ENCODE measurements around the gene TM6SF1. TPM values are rescaled to one million over a fixed set of nuclear protein-coding genes. Genes with fewer than 3 reads are reported as not detected.

TM6SF1 gene
- total and polyA plus RNA-seq, 2 of the 8 experiments (the other 6 are each of a cell fraction or from before 2014, with no cell fraction given), result 0.74 to 1.0 TPM

- H2BK20ac ChIP-seq (ENCODE audit: low read length), result no peak overlapping the region
- no peak overlapping the region for H4K91ac ChIP-seq (replicated peaks; ENCODE audit: insufficient read length, low read length)
- no peak overlapping the region for H2BK12ac ChIP-seq (ENCODE audit: low read depth, low read length)
- no peak overlapping the region for H3K14ac ChIP-seq (ENCODE audit: insufficient read length)
- no peak overlapping the region for H3K27ac ChIP-seq (ENCODE audit: low read depth, low read length)
- no peak overlapping the region for H2BK5ac ChIP-seq (ENCODE audit: low read depth, low read length)
- no peaks in the 10 kb centered on the region; the same call in 1 of the 2 replicates for H3K79me1 ChIP-seq (ENCODE audit: low read depth, low read length)
- no peaks in the 10 kb centered on the region; a peak in 2 of 7 replicates for H3K4me1 ChIP-seq (replicated peaks in 1 of 4; ENCODE audit: control insufficient read depth in 3 of 4, insufficient read depth in 4 of 4, low read length in 3 of 4)
- no peaks in the 10 kb centered on the region for H3K23me2 ChIP-seq (ENCODE audit: low read depth, low read length)
- no peak overlapping the region for H2BK120ac ChIP-seq (replicated peaks; ENCODE audit: low read depth, low read length)
- ChIA-PET CTCF (ENCODE audit: partially characterized antibody) (interaction anchor here (0.8 to 1.0 kb wide), 2 partner anchors 11 to 14 kb away, joined by 3 read pairs; no protein-coding TSS in a partner anchor), POLR2A (ENCODE audit: partially characterized antibody) (interaction anchor here (1.0 to 1.6 kb wide), 2 partner anchors 9 to 39 kb away, joined by 3 read pairs; no protein-coding TSS in a partner anchor)
- H3K4me3 ChIP-seq (ENCODE audit: extremely low read depth in 1 of 4, insufficient read depth in 2 of 4, low read depth in 3 of 4, low read length in 4 of 4), result no peak overlapping the region
- H3K27me3 ChIP-seq (replicated peaks in 1 of 4; ENCODE audit: control insufficient read depth in 3 of 4, extremely low read depth in 1 of 4, insufficient read depth in 3 of 4, low read length in 3 of 4), result no peaks in the 10 kb centered on the region
- H2AK5ac ChIP-seq (ENCODE audit: low read depth, low read length), result no peak overlapping the region
- H3K36me3 ChIP-seq (ENCODE audit: control insufficient read depth in 2 of 4, insufficient read depth in 4 of 4, low read length in 3 of 4), result peaks cover 0 to 10% (median 7%) of the 10 kb centered on the region in 4 experiments; a peak in 5 of 8 replicates
- DNase-seq (ENCODE audit: low read depth in 1 of 2, low spot score in 2 of 2) (no peak), FAIRE-seq (no peak)
- no peak overlapping the region for H2BK15ac ChIP-seq (ENCODE audit: low read length)
- H4K5ac ChIP-seq (ENCODE audit: insufficient read length, low read depth, low read length), result no peak overlapping the region
- H3K9me3 ChIP-seq (ENCODE audit: insufficient read depth in 2 of 2, low read depth in 1 of 2, low read length in 1 of 2), result no peaks in the 10 kb centered on the region
- H2AFZ ChIP-seq (ENCODE audit: low read length), result no peak overlapping the region
- no peak overlapping the region for H3K4me2 ChIP-seq (ENCODE audit: insufficient read depth in 1 of 2, low read depth in 2 of 2, low read length in 2 of 2)
- no peak overlapping the region for H3K9ac ChIP-seq (replicated peaks in 1 of 4; ENCODE audit: extremely low read depth in 1 of 4, low read depth in 3 of 4, low read length in 3 of 4)
- H3K4ac ChIP-seq (replicated peaks; ENCODE audit: insufficient read length, low read depth, low read length), result no peak overlapping the region
- H3K18ac ChIP-seq (ENCODE audit: extremely low read depth, low read length), result no peak overlapping the region
- no peak overlapping the region for H3K56ac ChIP-seq (replicated peaks; ENCODE audit: insufficient read length, low read depth, low read length)
- H3K79me2 ChIP-seq (ENCODE audit: control insufficient read depth in 1 of 2, insufficient read depth in 2 of 2, low read length in 2 of 2), result peaks cover 4 to 66% of the 10 kb centered on the region in 2 experiments; a peak in 3 of 4 replicates
- H4K20me1 ChIP-seq (replicated peaks in 1 of 2; ENCODE audit: control insufficient read depth in 1 of 2, insufficient read depth in 2 of 2, low read length in 2 of 2), result peaks cover 6 to 14% of the 10 kb centered on the region in 2 experiments
- no peak overlapping the region for H3K23ac ChIP-seq (ENCODE audit: insufficient read length)
- no peak overlapping the region for H4K8ac ChIP-seq (ENCODE audit: extremely low read depth, insufficient read depth, low read length)
- 100% methylated on average over 1 of the region's 1 CpG; no CpG with 5 or more reads in 1 of the 2 experiments for whole genome bisulfite sequencing, 2 experiments (ENCODE audit: extremely low coverage in 1 of 2, insufficient coverage in 1 of 2, insufficient read length in 1 of 2, insufficient replicate concordance in 2 of 2, low coverage in 1 of 2, low lambda C conversion rate in 2 of 2, missing lambda C conversion rate in 1 of 2)
- no peak for TF ChIP-seq CHD2 (IDR thresholded peaks at IDR 0.05; ENCODE audit: low read length)
- TF ChIP-seq EGR1 (IDR thresholded peaks at IDR 0.05; ENCODE audit: borderline replicate concordance, low read depth, low read length), result no peak
- TF ChIP-seq CEBPB (IDR thresholded peaks at IDR 0.05; ENCODE audit: low read depth, low read length), result no peak
- TF ChIP-seq JUN (IDR thresholded peaks at IDR 0.05; ENCODE audit: low read depth, low read length), result no peak
- TF ChIP-seq KDM1A (IDR thresholded peaks at IDR 0.05; ENCODE audit: borderline replicate concordance, low read length), result no peak
- TF ChIP-seq POLR2A (IDR thresholded peaks at IDR 0.05; ENCODE audit: control extremely low read depth in 1 of 2, low read depth in 2 of 2, low read length in 2 of 2), result no peak
- TF ChIP-seq KDM5A (IDR thresholded peaks at IDR 0.05; ENCODE audit: low read length), result no peak
- no peak for TF ChIP-seq BCL11A (IDR thresholded peaks at IDR 0.05; ENCODE audit: low read depth in 2 of 2, low read length in 2 of 2)
- TF ChIP-seq EP300 (IDR thresholded peaks at IDR 0.05; ENCODE audit: borderline replicate concordance in 1 of 2, low read depth in 2 of 2, low read length in 2 of 2), result no peak
- TF ChIP-seq POLR2AphosphoS5 (IDR thresholded peaks at IDR 0.05; ENCODE audit: low read depth, low read length), result no peak
- TF ChIP-seq GTF2F1 (IDR thresholded peaks at IDR 0.05; ENCODE audit: borderline replicate concordance, low read depth, low read length), result no peak
- TF ChIP-seq SIX5 (IDR thresholded peaks at IDR 0.05; ENCODE audit: low read depth, low read length), result no peak
- no peak for TF ChIP-seq EZH2 (IDR thresholded peaks at IDR 0.05; ENCODE audit: low read depth, low read length, severe bottlenecking)
- no peak for TF ChIP-seq CBX5 (IDR thresholded peaks at IDR 0.05; ENCODE audit: low read depth, low read length)
Observed at GRCh38 chr15:83164111-83164770, 56.8 kb downstream of the TM6SF1 start.

All from H1 (cell line).